AG04449 (cell line): Measurements from ENCODE around the gene CD300A.

Experiments
- CTCF ChIA-PET: fragments of 350-600 bp; formaldehyde crosslinking; extraction: SDS; loops from one replicate; lab custom pipeline; 2021; ENCODE audit warnings: antibody characterized with exemption; lab: Yijun Ruan, JAX
- POLR2A ChIA-PET: fragments of 400-600, 350-600 bp; formaldehyde crosslinking; extraction: SDS; loops from one replicate; lab custom pipeline; 2020; ENCODE audit warnings: antibody characterized with exemption, inconsistent platforms; lab: Yijun Ruan, JAX
- DNase-seq: peaks from one replicate; pipeline ENCODE4 v3.0.0-alpha.2; 2010; ENCODE audit warnings: low read depth, low spot score
- H3K4me3 ChIP-seq: 2 replicates; pipeline ENCODE4 v1.5.1; 2011; ENCODE audit warnings: low read depth, mild to moderate bottlenecking, control low read depth, low read length
- TF ChIP-seq, protein P1 (sequence below): IDR thresholded peaks from one replicate; pipeline ENCODE4 v1.5.1; 2011; ENCODE audit warnings: mild to moderate bottlenecking, moderate library complexity, low read length, control low read depth, inconsistent platforms; ENCODE audit not compliant: insufficient read depth; ENCODE audit errors: missing control alignments

CD300A gene

DNA sequence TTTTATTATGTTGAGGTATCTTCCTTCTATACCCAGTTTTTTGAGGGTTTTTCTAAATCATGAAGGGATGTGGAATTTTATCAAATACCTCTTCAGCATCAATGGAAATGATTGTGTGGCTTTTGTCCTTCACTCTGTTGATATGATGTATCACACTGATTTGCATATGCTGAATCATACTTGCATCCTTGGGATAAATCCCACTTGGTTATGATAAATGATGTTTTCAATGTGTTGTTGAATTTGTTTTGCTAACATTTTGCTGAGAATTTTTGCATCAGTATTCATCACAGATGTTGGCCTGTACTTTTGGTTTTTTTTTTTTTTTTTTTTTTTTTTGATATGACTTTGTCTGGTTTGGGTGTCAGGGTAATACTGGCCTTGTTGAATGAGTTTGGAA is 41.7 kb downstream of the CD300A start:
- POLR2A ChIA-PET, result no interaction called here
- H3K4me3 ChIP-seq, result no peak overlapping the region

DNA sequence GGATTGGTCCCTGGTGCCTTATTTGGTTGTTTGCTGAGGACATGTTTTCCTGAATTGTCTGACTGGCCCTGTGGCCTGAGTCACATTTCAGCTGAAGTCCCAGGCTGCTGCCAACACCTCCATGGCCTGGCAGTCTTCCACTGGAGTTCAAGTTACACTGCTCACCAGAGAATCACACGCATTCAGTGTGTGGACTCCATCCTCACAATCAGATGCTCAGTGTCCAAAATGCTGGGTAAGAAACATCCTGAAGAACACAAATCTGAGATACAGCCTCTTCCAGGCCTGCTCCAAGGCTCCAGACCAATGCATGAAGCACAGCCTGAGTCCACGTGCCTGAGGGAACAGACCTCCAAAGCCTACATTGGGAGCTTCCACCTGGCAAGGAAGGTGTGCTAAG is 45.6 kb downstream of the CD300A start:
- CTCF ChIA-PET, result interaction anchor here (1.0 kb wide), 1 partner anchor 132 kb away, joined by 3 read pairs; no protein-coding TSS in a partner anchor
- POLR2A ChIA-PET, result no interaction called here
- DNase-seq, result no peak
- TF ChIP-seq, protein P1, sequence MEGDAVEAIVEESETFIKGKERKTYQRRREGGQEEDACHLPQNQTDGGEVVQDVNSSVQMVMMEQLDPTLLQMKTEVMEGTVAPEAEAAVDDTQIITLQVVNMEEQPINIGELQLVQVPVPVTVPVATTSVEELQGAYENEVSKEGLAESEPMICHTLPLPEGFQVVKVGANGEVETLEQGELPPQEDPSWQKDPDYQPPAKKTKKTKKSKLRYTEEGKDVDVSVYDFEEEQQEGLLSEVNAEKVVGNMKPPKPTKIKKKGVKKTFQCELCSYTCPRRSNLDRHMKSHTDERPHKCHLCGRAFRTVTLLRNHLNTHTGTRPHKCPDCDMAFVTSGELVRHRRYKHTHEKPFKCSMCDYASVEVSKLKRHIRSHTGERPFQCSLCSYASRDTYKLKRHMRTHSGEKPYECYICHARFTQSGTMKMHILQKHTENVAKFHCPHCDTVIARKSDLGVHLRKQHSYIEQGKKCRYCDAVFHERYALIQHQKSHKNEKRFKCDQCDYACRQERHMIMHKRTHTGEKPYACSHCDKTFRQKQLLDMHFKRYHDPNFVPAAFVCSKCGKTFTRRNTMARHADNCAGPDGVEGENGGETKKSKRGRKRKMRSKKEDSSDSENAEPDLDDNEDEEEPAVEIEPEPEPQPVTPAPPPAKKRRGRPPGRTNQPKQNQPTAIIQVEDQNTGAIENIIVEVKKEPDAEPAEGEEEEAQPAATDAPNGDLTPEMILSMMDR, result no peak
- H3K4me3 ChIP-seq, result no peak overlapping the region

More for the DNA sequence above, 41.7 kb downstream of the CD300A start:
- no peak for DNase-seq
- TF ChIP-seq, protein P1, result no peak
- CTCF ChIA-PET, result interaction anchor here (1.8 kb wide), 1 partner anchor 12 kb away, joined by 6 read pairs; no protein-coding TSS in a partner anchor

DNA sequence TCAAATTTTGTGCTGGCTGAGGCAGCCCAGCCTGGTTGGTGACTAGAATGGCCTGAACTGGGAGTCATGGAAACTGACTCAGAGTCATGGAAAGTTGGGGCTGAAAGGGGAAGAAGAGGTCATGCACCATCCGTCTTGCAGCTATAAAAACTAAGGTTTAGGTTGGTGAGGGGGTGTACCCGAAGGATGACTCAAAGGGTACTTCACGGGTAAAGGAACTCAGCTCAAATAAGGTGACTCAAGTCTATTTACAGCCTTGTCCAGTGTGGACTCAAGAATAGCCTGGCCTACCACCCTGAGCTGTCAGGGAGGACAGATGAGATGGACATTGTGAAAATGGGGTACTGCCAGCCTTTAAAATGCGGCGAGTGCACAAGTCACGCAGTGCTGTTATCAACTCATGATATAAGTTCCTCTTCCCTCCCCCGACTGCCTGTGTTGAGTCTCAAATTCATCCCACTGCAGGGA is 46.2 kb downstream of the CD300A start:
- TF ChIP-seq, protein P1, result no peak
- ChIA-PET POLR2A (no interaction called here), CTCF (interaction anchor here (1.0 kb wide), 1 partner anchor 132 kb away, joined by 3 read pairs; no protein-coding TSS in a partner anchor)
- no peak overlapping the region for H3K4me3 ChIP-seq
- DNase-seq, result no peak

DNA sequence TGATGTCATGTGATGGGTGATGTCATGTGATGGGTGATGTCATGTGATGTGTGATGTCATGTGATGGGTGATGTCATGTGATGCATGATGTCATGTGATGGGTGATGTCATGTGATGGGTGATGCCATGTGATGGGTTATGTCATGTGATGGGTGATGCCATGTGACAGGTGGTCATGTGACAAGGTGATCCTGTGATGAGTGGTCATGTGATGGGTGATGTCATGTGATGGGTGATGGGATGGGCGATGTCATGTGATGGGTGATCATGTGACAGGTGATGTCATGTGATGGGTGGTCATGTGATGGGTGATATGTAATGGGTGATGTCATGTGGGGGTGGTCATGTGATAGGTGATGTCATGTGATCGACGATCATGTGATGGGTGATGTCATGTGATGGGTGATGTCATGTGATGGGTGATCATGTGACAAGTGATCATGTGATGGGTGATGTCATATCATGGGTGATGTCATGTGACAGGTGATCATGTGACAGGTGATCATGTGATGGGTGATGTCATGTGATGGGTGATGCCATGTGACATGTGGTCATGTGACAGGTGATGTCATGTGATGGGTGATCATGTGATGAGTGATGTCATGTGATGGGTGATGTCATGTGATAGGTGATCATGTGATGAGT is 47.7 kb downstream of the CD300A start:
- TF ChIP-seq, protein P1, result no peak
- CTCF ChIA-PET, result no interaction called here
- H3K4me3 ChIP-seq, result no peak overlapping the region
- POLR2A ChIA-PET, result no interaction called here
- no peak for DNase-seq

DNA sequence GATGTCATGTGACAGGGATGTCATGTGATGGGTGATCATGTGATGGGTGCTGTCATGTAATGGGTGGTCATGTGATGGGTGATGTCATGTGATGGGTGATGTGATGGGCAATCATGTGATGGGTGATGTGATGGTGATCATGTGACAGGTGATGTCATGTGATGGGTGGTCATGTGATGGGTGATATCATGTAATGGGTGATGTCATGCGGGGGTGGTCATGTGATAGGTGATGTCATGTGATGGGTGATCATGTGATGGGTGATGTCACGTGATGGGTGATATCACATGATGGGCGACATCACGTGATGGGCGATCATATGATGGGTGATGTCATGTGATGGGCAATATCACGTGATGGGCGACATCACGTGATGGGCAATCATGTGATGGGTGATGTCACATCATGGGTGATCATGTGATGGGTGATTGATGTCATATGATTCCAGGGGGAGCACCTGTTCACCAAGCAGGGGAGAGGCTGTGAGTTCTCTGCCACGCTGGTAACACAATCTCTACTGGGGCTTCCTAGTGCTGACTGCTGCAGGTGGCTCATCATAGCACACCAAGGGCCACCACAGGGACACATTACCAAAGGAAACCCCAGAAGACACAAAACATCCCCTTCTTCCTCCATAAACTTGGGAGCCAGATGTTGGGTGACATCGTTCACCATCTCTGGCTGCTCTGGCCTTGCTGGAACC is 48.3 kb downstream of the CD300A start:
- TF ChIP-seq, protein P1, result no peak
- DNase-seq, result no peak
- ChIA-PET CTCF (no interaction called here), POLR2A (no interaction called here)
- no peak overlapping the region for H3K4me3 ChIP-seq

DNA sequence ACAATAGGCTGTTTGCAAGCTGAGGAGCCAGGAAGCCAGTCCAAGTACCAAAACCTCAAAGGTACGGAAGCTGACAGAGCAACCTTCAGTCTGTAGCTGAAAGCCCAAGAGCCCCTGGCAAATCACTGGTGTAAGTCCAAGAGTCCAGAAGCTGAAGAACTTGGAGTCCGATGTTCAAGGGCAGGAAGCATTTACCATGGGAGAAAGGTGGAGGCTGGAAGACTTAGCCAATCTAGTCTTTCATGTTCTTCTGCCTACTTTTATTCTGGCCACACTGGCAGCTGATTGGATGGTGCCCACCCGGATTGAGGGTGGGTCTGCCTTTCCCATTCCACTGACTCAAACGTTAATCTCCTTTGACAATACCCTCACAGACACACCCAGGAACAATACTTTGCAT is 49.5 kb downstream of the CD300A start:
- no peak for DNase-seq
- H3K4me3 ChIP-seq, result no peak overlapping the region
- TF ChIP-seq, protein P1, result no peak
- CTCF ChIA-PET, result no interaction called here
- POLR2A ChIA-PET, result no interaction called here
